ENCODE results near the gene PLXNA4.

The PLXNA4 gene

DNA sequence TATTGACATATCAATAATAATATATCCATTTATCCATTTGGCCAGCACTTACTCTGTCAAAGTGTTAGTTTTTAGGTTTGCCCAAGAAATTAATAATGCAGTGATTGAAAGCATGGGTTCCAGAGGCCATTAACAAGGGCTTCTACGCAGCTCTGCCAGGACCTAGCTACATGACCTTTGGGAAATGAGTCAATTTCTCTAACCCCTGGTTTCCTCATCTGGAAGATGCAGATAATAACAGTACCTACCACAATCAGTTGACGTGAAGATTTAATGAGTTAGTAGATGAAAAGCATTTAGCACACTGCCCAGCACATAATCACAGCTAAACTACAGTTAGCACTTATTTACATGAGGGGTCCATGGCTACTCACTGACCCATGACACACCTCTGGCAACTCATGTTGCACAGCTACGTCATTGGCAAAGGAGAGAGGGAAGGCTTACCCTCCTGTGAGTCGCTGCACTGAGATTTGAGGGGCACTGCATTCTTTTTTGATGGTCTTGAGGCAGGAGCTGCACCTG, 263.7 kb downstream of the PLXNA4 start:
- Mint-ChIP-seq H3K9me3 (peaks cover 5% of the 10 kb centered on the region), H3K36me3 (peaks cover 2% of the 10 kb centered on the region), H3K4me3 (no peak overlapping the region), H3K27me3 (peaks cover 11% of the 10 kb centered on the region), H3K27ac (no peak overlapping the region), H3K4me1 (no peaks in the 10 kb centered on the region)

DNA sequence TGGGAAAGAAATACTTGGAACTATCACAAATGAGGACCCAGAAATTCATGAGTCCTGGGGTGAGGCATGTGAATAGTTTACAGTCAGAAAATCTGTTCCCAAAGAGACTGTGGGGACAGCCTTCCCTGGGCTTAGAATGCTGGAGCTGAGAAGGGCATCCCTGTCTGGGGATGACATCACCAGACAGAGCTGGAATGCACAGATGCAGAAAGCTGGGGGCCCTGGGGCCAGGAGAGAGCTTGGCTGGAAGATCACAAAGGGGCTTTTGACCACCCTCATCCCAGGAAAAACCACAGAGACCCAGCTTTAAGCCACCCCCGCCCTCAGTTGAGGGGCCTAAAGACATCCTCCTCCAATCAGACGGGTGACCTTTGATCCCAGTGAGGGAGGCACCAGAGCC, 264.5 kb downstream of the PLXNA4 start:
- H3K4me1 Mint-ChIP-seq: no peaks in the 10 kb centered on the region
- H3K27me3 Mint-ChIP-seq: peaks cover 7% of the 10 kb centered on the region
- H3K27ac Mint-ChIP-seq: no peak overlapping the region

DNA sequence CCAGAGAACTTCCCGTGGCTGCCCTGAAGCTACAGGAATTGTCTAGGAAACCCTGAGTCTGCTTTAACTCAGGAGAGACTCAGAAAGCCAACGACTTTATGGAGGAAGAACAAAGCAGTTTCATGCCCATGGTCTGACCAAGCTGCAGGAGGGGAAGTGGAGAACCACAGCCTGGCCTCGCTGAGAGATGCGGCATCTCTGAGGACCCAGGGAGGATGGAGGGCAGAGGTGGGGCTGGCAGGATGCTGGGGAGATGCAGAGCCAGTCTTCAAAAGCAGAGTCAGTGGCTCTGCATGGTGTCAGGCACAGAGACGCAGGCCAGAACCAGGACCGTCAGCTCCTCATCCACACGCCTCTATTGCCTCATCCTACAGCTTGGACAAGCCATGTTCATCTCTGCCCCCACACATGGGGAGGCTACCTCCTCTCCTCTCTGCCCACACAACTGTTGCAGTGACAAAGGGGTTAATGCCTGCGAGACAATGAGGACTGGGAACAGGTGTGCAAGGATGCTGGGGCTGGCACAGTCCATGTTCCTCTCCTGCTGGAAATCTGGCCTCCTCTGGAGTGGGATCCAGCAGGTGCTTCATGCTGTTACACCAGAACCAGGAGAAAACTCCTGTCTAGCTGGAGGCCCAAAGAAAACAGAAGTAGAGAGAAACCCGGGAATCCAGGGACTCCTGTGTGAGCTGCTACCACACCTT, 267.0 kb downstream of the PLXNA4 start:
- Mint-ChIP-seq H3K4me1 (no peaks in the 10 kb centered on the region), H3K9me3 (no peaks in the 10 kb centered on the region), H3K27ac (no peak overlapping the region), H3K27me3 (peaks cover 4% of the 10 kb centered on the region), H3K4me3 (no peak overlapping the region), H3K36me3 (no peaks in the 10 kb centered on the region)

More for the DNA sequence above, 264.5 kb downstream of the PLXNA4 start:
- Mint-ChIP-seq H3K4me3 (no peak overlapping the region), H3K36me3 (peaks cover under 1% of the 10 kb centered on the region), H3K9me3 (peaks cover 2% of the 10 kb centered on the region)

DNA sequence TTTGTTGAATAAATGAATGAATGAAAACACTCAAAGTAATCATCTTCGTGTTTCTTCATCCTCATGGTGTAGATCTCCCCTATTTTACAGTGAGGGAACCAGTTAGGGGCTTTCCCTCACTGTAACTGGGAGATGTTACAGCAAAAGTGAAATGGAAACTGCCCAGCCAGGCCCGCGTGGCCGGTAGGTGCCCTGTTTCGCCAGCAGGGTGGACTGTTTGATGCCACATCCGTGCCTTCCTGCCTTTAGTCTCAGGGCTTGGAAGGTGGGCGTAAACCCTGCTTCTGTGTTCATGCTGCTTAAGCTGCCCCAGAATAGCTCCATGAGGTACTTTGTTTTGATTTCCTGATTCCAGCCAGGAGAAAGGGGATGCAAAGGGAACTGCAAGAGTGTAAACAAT, 268.8 kb downstream of the PLXNA4 start:
- Mint-ChIP-seq H3K4me3 (no peak overlapping the region), H3K27me3 (peaks cover 3% of the 10 kb centered on the region), H3K27ac (no peak overlapping the region), H3K9me3 (no peaks in the 10 kb centered on the region), H3K36me3 (no peaks in the 10 kb centered on the region), H3K4me1 (no peaks in the 10 kb centered on the region)

DNA sequence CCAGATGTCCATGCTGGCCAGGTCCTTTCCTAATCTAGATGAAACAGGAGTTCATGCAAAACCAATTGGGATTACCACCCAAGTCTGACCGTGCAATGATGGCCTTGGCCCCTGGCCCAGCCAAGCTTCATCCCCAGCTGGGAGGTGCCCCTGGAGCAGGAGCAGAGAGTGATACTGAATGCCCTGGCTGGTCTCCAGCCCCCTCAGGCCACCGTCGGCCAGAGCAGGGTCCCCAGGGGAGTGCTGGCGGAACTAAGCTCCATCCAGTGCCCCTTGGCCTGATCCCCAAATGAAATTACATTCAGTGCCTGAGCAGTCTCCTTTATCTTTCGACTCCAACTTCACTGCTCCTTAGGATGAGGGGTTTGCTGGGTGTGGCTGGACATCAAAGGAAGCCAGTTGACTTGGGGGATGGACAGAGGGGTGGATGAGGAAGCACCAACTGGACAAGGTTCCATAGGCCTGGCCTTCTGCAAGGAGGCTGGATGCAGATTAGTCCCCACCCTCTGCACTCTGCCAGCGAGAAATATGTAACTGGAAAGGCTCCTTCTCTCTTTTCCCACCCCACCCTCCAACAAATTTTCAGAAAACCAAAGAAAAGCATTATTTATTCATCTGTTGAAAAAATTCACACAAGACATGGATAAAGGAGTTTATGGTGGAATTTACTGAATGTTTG, 275.5 kb downstream of the PLXNA4 start:
- Mint-ChIP-seq H3K4me3 (no peak overlapping the region), H3K27me3 (peaks cover 3% of the 10 kb centered on the region), H3K27ac (no peak overlapping the region), H3K9me3 (no peaks in the 10 kb centered on the region), H3K4me1 (no peaks in the 10 kb centered on the region), H3K36me3 (no peaks in the 10 kb centered on the region)

DNA sequence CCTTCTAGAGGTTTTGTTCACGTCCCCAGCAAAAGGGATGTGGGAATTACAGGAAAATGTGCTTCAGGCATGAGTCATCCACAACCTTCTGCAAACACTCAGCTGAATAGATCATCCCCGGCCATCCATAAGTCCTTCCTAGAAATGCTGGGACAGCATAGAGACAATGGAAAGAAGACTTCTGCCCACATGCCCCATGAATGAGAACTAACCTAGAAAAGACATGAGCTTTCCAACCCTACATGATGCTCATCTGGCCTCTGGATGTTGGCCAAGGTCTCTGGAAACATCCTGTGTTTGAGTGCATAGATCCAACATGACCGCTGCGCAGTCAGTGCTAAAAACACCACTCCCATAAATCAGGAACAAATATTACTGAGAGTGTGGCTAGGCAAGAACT, 277.5 kb downstream of the PLXNA4 start:
- H3K27me3 Mint-ChIP-seq: peaks cover 2% of the 10 kb centered on the region
- no peaks in the 10 kb centered on the region for H3K36me3 Mint-ChIP-seq

DNA sequence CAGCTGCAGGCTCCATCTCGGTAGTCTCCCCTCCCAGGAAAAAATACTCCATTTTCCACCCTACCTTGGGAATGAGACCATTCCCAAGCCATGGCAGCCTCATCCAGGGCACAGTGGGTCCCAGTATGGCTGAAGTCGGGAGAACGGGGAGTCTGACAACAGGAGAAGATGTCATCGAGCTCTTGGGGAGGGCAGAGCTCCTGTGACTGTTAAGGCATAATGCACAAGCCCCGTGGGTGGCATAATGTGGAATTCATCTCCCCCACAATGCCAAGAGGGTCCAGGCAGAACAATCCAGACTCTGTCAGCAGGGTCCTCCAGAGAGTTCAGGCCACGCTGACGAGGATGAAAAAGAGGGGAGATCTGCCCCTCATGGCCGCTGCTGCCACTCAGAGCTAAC, 279.4 kb downstream of the PLXNA4 start:
- no peak overlapping the region for H3K27ac Mint-ChIP-seq
- H3K4me1 Mint-ChIP-seq: no peaks in the 10 kb centered on the region
- H3K4me3 Mint-ChIP-seq: no peak overlapping the region
- no peaks in the 10 kb centered on the region for H3K36me3 Mint-ChIP-seq
- H3K9me3 Mint-ChIP-seq: no peaks in the 10 kb centered on the region
- peaks cover 2% of the 10 kb centered on the region for H3K27me3 Mint-ChIP-seq

More for the DNA sequence above, 277.5 kb downstream of the PLXNA4 start:
- H3K27ac Mint-ChIP-seq: no peak overlapping the region
- no peaks in the 10 kb centered on the region for H3K9me3 Mint-ChIP-seq
- no peaks in the 10 kb centered on the region for H3K4me1 Mint-ChIP-seq
- H3K4me3 Mint-ChIP-seq: no peak overlapping the region

DNA sequence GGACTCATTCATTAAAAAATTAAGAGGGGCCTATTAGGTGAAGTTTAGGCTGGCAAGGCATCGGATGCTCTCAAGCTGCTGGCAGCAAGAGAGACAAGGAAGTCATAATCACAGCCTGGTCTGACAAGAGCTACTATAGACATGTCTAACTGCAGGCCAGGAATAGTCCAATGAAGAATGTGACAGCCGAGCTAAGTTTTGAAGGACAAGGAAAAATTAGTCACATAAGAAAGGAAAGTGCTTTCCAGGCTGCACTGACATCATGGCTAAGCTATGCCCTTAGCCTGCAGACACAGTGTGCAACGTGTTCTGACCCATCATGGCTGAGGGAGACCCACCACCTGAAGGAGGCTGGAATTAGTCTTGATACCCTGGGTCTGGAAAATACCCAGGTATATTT, 281.1 kb downstream of the PLXNA4 start:
- H3K4me1 Mint-ChIP-seq: no peaks in the 10 kb centered on the region
- no peaks in the 10 kb centered on the region for H3K9me3 Mint-ChIP-seq
- H3K4me3 Mint-ChIP-seq: no peak overlapping the region
- H3K27ac Mint-ChIP-seq: no peak overlapping the region
- peaks cover 7% of the 10 kb centered on the region for H3K27me3 Mint-ChIP-seq
- no peaks in the 10 kb centered on the region for H3K36me3 Mint-ChIP-seq

DNA sequence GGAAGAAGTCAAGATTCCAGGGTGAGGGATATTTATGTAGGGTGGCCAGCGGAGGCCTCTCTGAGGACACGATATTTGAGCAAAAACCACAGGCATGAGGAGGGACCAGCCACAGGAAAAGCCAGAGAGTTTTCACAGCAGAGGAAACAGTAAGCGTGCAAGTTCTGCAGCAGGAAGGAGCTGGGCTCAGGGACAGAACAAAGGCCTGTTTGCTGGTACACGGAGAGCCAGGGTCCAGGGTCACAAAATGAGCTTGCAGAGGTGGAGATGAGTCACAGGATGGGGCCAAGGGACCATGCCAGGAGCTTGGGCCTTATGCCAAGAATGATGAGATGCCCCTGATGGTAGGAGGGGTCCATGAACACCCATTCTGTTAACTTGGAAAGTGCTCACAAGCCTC, 283.5 kb downstream of the PLXNA4 start:
- H3K27me3 Mint-ChIP-seq: peaks cover 10% of the 10 kb centered on the region
- H3K9me3 Mint-ChIP-seq: no peaks in the 10 kb centered on the region
- no peaks in the 10 kb centered on the region for H3K4me1 Mint-ChIP-seq
- H3K27ac Mint-ChIP-seq: no peak overlapping the region
- H3K36me3 Mint-ChIP-seq: no peaks in the 10 kb centered on the region
- no peak overlapping the region for H3K4me3 Mint-ChIP-seq

DNA sequence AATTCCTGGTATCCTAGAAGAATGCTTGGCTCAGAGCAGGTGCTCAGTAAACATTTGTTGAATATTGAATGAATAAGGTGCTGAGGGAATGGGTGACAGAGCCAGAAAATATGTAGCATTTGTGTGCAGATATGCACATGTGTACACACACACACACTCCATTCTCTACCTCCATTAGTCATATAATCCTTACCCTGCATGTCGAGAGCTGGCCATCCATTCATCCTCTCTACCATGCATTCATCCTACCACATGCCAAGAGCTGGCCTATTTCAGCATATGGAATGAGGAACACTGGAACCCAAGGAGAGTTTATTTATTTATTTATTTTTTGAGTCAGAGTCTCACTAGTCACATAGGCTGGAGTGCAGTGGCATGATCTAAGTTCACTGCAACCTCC, 284.8 kb downstream of the PLXNA4 start:
- H3K4me3 Mint-ChIP-seq: no peak overlapping the region
- H3K27ac Mint-ChIP-seq: no peak overlapping the region
- no peaks in the 10 kb centered on the region for H3K9me3 Mint-ChIP-seq
- peaks cover 10% of the 10 kb centered on the region for H3K27me3 Mint-ChIP-seq
- H3K4me1 Mint-ChIP-seq: no peaks in the 10 kb centered on the region
- no peaks in the 10 kb centered on the region for H3K36me3 Mint-ChIP-seq

DNA sequence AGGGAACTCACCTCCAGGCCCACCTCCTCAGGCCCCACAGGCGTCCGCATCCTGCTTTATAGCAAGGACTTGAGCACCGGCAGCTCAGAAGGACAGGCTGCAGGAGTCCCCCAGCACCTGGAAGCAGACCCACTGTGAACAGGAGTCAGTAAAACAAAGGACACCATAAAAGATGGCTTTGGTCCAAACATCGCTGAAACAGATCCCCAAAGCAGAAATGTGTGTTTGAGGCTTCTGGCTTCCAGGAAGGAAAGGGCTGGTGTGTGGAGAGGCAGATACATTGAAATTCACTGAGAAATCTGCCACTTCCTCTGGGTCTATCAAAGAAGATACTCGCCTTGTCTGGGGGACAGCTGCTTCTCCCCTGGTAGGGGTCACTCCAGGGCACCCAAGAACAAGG, 286.2 kb downstream of the PLXNA4 start:
- Mint-ChIP-seq H3K27me3 (peaks cover 10% of the 10 kb centered on the region), H3K9me3 (no peaks in the 10 kb centered on the region), H3K36me3 (no peaks in the 10 kb centered on the region), H3K27ac (no peak overlapping the region), H3K4me1 (no peaks in the 10 kb centered on the region), H3K4me3 (no peak overlapping the region)

DNA sequence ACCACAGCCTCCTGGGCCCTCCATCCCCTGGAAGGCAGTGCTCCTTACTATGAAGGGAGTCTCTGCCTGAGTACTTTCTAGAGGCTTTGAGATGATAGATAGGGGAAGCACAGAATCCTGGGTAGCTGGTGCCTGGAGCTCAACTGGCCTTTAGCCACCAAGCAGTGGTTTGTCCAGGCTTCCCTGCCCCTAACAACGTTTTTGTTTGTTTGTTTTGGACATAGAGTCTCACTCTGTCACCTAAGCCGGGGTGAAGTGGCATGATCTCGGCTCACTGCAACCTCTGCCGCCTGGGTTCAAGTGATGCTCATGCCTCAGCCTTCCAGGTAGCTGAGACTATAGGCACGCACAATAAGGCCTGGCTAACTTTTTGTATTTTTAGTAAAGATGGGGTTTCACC, 289.4 kb downstream of the PLXNA4 start:
- Mint-ChIP-seq H3K36me3 (no peaks in the 10 kb centered on the region), H3K4me3 (no peak overlapping the region), H3K9me3 (no peaks in the 10 kb centered on the region), H3K27me3 (peaks cover 10% of the 10 kb centered on the region), H3K4me1 (no peaks in the 10 kb centered on the region), H3K27ac (no peak overlapping the region)

DNA sequence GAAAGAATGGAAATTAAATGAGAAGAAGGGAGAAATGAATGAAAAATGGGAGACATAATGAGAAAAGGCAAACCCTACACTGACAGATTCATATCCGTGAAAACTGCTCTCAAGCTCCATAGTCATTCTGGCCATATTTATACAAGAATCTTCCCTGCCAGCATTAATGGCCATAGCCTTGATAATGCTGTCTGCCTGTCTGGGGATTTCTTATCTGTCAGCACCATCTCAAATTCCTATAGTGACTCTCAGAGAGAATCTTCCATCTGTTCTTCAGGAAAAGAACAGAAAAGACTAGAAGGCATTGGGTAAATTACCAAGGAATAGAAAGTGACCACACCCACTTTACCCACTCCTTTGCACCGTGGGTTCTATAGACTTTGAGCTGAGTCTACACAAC, 295.9 kb downstream of the PLXNA4 start:
- Mint-ChIP-seq H3K9me3 (no peaks in the 10 kb centered on the region), H3K4me3 (no peak overlapping the region), H3K36me3 (no peaks in the 10 kb centered on the region), H3K27ac (no peak overlapping the region), H3K27me3 (peaks cover 2% of the 10 kb centered on the region), H3K4me1 (no peaks in the 10 kb centered on the region)

DNA sequence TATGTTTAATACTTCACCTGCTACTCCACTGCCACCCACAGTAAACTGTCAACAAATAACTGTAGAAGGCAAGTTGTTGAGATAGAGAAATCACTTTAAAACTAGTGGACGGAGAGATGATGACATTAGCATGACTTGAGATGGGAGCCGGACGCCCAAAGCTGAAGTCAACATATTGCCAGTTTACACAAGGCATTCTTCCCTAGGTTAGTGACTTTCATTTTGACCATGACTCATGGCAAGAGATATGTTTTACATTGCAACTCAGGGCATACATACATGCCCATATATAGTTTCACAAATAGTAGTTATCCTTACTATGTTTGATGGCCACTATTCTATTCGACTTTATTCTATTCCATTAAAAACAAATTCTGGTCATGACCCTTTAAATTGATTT, 296.6 kb downstream of the PLXNA4 start:
- H3K9me3 Mint-ChIP-seq: no peaks in the 10 kb centered on the region
- H3K27me3 Mint-ChIP-seq: peaks cover 2% of the 10 kb centered on the region

DNA sequence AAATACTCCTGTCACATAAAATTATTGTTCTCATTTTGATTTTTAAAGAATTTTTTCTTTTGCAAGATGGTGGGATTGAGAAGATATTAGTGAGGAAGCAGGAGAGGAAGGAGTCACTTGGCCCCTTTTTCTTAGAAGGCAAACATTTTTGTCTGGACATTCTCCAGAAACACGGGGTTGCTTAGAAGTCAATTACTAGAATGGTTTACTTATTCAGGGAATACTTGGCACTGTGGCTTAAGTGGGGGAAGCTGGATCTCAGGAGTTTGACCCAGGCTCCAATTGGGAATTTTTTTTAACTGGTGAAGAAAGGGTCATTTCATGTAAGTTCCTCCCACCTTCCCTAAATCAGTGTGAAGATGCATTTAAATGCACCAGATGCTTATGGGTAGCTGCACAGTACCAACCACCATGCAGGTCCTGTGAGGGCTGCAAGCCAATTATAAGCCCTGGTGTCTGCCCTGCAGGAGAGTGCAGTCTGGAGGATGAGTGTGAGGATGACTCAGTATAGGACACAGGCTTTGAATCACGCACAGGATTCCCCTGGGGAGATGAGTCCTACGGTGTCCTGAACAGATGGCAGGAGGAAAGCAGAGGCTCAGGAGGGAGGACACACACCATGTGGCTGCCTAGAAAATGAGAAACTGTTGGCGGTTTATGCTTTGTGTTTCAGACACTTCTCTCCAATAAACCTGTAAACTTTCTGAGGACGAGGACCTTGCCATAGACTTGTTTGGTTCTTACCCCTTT, 299.1 kb downstream of the PLXNA4 start:
- Mint-ChIP-seq H3K27ac (no peak overlapping the region), H3K4me1 (no peaks in the 10 kb centered on the region), H3K36me3 (no peaks in the 10 kb centered on the region), H3K27me3 (peaks cover 3% of the 10 kb centered on the region), H3K9me3 (no peaks in the 10 kb centered on the region), H3K4me3 (no peak overlapping the region)

More for the DNA sequence above, 296.6 kb downstream of the PLXNA4 start:
- Mint-ChIP-seq H3K4me1 (no peaks in the 10 kb centered on the region), H3K36me3 (no peaks in the 10 kb centered on the region), H3K4me3 (no peak overlapping the region), H3K27ac (no peak overlapping the region)

DNA sequence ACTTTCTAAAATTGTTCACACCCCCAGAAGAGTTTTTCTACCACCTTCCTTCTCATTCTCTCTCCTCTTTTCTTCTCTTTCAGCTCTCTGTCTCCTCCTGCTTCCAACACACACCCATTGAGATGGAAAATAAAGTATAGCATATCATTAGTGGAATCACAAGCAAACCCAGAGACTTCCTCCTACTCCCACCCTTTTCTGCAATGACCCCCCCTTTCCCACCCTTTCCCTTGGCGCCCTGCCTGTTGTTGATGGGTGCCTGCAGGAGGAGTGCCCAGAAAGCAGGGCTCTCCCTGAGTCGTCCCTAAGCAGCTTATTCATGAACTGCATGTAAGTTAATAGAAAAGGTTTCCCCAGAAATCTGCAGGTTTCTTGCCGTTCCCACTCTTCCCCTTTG, 300.0 kb downstream of the PLXNA4 start:
- Mint-ChIP-seq H3K4me3 (no peak overlapping the region), H3K27ac (no peak overlapping the region), H3K9me3 (no peaks in the 10 kb centered on the region), H3K36me3 (no peaks in the 10 kb centered on the region), H3K27me3 (peaks cover 5% of the 10 kb centered on the region), H3K4me1 (no peaks in the 10 kb centered on the region)
